Mammary epithelial cell (primary cell): Measurements from ENCODE around the gene CLIC3.

Experiments used
- EZH2 ChIP-seq: IDR thresholded peaks from 2 replicates; pipeline ENCODE4 v1.6.1; 2012; ENCODE audit warnings: low read length, inconsistent platforms, borderline replicate concordance
- TF ChIP-seq, protein P1 (sequence below), 2 donors: IDR thresholded peaks in 1 of 2; conservative IDR thresholded peaks in 1 of 2; 2 replicates each; pipeline ENCODE4 v1.5.1; 2011 to 2012; ENCODE audit warnings: inconsistent platforms in 2 of 2, low read length in 2 of 2, mild to moderate bottlenecking in 2 of 2, control low read depth in 1 of 2, low read depth in 1 of 2; ENCODE audit not compliant: insufficient read depth in 1 of 2; ENCODE audit errors: extremely low read depth in 1 of 2

DNA sequence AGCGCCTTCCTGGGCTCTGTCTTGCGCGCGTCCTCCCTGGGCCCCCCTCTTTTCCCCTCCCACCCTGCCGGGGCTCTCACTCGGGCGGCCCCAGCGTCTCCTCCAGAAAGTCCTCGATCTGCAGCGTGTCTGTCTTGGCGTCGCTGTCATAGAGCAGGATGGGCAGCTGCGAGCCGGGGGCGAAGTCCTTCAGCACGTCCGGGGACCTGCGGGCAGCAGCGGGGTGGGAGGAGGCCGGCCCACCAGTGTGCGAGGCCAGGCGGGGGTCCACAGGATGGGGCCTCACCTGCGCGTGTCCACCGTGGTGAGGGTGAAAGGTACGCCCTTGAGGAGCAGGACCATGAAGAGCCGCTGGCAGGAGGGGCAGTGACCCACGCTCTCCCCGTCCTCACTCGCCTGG lies 1.0 kb downstream of the CLIC3 start:
- TF ChIP-seq, protein P1, sequence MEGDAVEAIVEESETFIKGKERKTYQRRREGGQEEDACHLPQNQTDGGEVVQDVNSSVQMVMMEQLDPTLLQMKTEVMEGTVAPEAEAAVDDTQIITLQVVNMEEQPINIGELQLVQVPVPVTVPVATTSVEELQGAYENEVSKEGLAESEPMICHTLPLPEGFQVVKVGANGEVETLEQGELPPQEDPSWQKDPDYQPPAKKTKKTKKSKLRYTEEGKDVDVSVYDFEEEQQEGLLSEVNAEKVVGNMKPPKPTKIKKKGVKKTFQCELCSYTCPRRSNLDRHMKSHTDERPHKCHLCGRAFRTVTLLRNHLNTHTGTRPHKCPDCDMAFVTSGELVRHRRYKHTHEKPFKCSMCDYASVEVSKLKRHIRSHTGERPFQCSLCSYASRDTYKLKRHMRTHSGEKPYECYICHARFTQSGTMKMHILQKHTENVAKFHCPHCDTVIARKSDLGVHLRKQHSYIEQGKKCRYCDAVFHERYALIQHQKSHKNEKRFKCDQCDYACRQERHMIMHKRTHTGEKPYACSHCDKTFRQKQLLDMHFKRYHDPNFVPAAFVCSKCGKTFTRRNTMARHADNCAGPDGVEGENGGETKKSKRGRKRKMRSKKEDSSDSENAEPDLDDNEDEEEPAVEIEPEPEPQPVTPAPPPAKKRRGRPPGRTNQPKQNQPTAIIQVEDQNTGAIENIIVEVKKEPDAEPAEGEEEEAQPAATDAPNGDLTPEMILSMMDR (conservative IDR thresholded peaks at IDR 0.05 in 1 of 2, IDR thresholded peaks at IDR 0.05 in 1 of 2; ENCODE audit: extremely low read depth in 1 of 2, insufficient read depth in 1 of 2, low read depth in 1 of 2, low read length in 2 of 2) = no peak
- no peak for TF ChIP-seq EZH2
